ENCODE measurements around the gene EEPD1. TPM values are rescaled to one million over a fixed set of nuclear protein-coding genes. Genes with fewer than 3 reads are reported as not detected.

Gene EEPD1
- total RNA-seq, 1 experiment from 2014 or later: 0.70 TPM

- no peaks in the 10 kb centered on the region for H3K4me1 Mint-ChIP-seq (ENCODE audit: insufficient read depth, unreplicated experiment)
- DNase-seq (ENCODE audit: unreplicated experiment): no peak
- no peaks in the 10 kb centered on the region for H3K36me3 Mint-ChIP-seq (ENCODE audit: insufficient read depth, unreplicated experiment)
- no peak overlapping the region for H3K4me3 Mint-ChIP-seq (ENCODE audit: unreplicated experiment)
- no peaks in the 10 kb centered on the region for H3K9me3 Mint-ChIP-seq (ENCODE audit: unreplicated experiment)
- no peak for TF ChIP-seq CTCF (IDR thresholded peaks at IDR 0.05; ENCODE audit: unreplicated experiment)
- ChIA-PET CTCF (interaction anchor here (0.7 to 1.0 kb wide), 2 partner anchors 25 to 96 kb away, joined by 3 to 4 read pairs; no protein-coding TSS in a partner anchor), POLR2A (interaction anchor here (0.7 kb wide), 1 partner anchor 14 kb away, joined by 3 read pairs; no protein-coding TSS in a partner anchor)
- no peak overlapping the region for H3K27ac Mint-ChIP-seq (ENCODE audit: low read depth, unreplicated experiment)
- intact Hi-C loops (cut with micrococcal nuclease): no loop called here
- no TSS peak for BruUV-seq (replicated peaks)
- H3K27me3 Mint-ChIP-seq (ENCODE audit: insufficient read depth, unreplicated experiment): peaks cover 14% of the 10 kb centered on the region
Observed at GRCh38 chr7:36223851-36224250, 70.8 kb downstream of the EEPD1 start.

- POLR2A ChIA-PET: no interaction called here
- Mint-ChIP-seq H3K4me1 (ENCODE audit: insufficient read depth, unreplicated experiment) (no peaks in the 10 kb centered on the region), H3K36me3 (ENCODE audit: insufficient read depth, unreplicated experiment) (no peaks in the 10 kb centered on the region), H3K27ac (ENCODE audit: low read depth, unreplicated experiment) (no peak overlapping the region), H3K9me3 (ENCODE audit: unreplicated experiment) (no peaks in the 10 kb centered on the region), H3K27me3 (ENCODE audit: insufficient read depth, unreplicated experiment) (peaks cover 2% of the 10 kb centered on the region), H3K4me3 (ENCODE audit: unreplicated experiment) (no peak overlapping the region)
- CTCF ChIA-PET: interaction anchor here (1.0 kb wide), 1 partner anchor 94 kb away, joined by 3 read pairs; no protein-coding TSS in a partner anchor
- no TSS peak for BruUV-seq (replicated peaks)
- DNase-seq (ENCODE audit: unreplicated experiment): no peak
- intact Hi-C loops (cut with micrococcal nuclease): no loop called here
- no peak for TF ChIP-seq CTCF (IDR thresholded peaks at IDR 0.05; ENCODE audit: unreplicated experiment)
Observed at GRCh38 chr7:36224934-36225858, 72.1 kb downstream of the EEPD1 start.

- intact Hi-C loops (cut with micrococcal nuclease): no loop called here
- POLR2A ChIA-PET: no interaction called here
- no peaks in the 10 kb centered on the region for H3K4me1 Mint-ChIP-seq (ENCODE audit: insufficient read depth, unreplicated experiment)
- no peaks in the 10 kb centered on the region for H3K27me3 Mint-ChIP-seq (ENCODE audit: insufficient read depth, unreplicated experiment)
- no peaks in the 10 kb centered on the region for H3K9me3 Mint-ChIP-seq (ENCODE audit: unreplicated experiment)
- no peak for DNase-seq (ENCODE audit: unreplicated experiment)
- BruUV-seq (replicated peaks): no TSS peak
- H3K36me3 Mint-ChIP-seq (ENCODE audit: insufficient read depth, unreplicated experiment): no peaks in the 10 kb centered on the region
- no peak for TF ChIP-seq CTCF (IDR thresholded peaks at IDR 0.05; ENCODE audit: unreplicated experiment)
- CTCF ChIA-PET: no interaction called here
- no peak overlapping the region for H3K4me3 Mint-ChIP-seq (ENCODE audit: unreplicated experiment)
- H3K27ac Mint-ChIP-seq (ENCODE audit: low read depth, unreplicated experiment): no peak overlapping the region
Observed at GRCh38 chr7:36226151-36226550, 73.1 kb downstream of the EEPD1 start.

GRCh38 chr7:36227223-36227622 lies 74.2 kb downstream of the EEPD1 start:
- Mint-ChIP-seq H3K4me1 (ENCODE audit: insufficient read depth, unreplicated experiment) (no peaks in the 10 kb centered on the region), H3K9me3 (ENCODE audit: unreplicated experiment) (no peaks in the 10 kb centered on the region), H3K27ac (ENCODE audit: low read depth, unreplicated experiment) (no peak overlapping the region), H3K27me3 (ENCODE audit: insufficient read depth, unreplicated experiment) (no peaks in the 10 kb centered on the region), H3K36me3 (ENCODE audit: insufficient read depth, unreplicated experiment) (no peaks in the 10 kb centered on the region), H3K4me3 (ENCODE audit: unreplicated experiment) (no peak overlapping the region)
- intact Hi-C loops (cut with micrococcal nuclease): no loop called here
- BruUV-seq (replicated peaks): no TSS peak
- CTCF ChIA-PET: no interaction called here
- no peak for TF ChIP-seq CTCF (IDR thresholded peaks at IDR 0.05; ENCODE audit: unreplicated experiment)
- no peak for DNase-seq (ENCODE audit: unreplicated experiment)
- POLR2A ChIA-PET: no interaction called here

Measured in MCF 10A (cell line).